Cardiac septum (tissue), 1 donor: ENCODE data around the gene HPCAL1. TPM values are rescaled to one million over a fixed set of nuclear protein-coding genes. Genes with fewer than 3 reads are reported as not detected.
"Not testable (repeated sequence)": the region's sequence is repeated elsewhere in the genome, so short reads cannot be mapped to it uniquely, and the experiment has no call there.

Experiments
- DNase-seq: peaks from one replicate; pipeline ENCODE4 v3.0.0-alpha.2; 2020; ENCODE audit warnings: low spot score
- intact Hi-C: fragments of 100-400 bp; cut with DNase I; formaldehyde crosslinking; loops from one replicate; pipeline ENCODE4 v1.14.0; 2022
- total RNA-seq: library from RNA; stranded (reverse); fragmentation: NEBNext Ultra II Directional; extraction: Animal tissue kit (Norgen Biotek cat#: 25700); gene quantifications from one replicate; pipeline ENCODE4 v1.2.1, GENCODE V29; 2021
- donor health status: DM: no; HTN: no; CAD: no.

The HPCAL1 gene
- total RNA-seq, 1 donor from 2014 or later: 21.6 TPM

DNA sequence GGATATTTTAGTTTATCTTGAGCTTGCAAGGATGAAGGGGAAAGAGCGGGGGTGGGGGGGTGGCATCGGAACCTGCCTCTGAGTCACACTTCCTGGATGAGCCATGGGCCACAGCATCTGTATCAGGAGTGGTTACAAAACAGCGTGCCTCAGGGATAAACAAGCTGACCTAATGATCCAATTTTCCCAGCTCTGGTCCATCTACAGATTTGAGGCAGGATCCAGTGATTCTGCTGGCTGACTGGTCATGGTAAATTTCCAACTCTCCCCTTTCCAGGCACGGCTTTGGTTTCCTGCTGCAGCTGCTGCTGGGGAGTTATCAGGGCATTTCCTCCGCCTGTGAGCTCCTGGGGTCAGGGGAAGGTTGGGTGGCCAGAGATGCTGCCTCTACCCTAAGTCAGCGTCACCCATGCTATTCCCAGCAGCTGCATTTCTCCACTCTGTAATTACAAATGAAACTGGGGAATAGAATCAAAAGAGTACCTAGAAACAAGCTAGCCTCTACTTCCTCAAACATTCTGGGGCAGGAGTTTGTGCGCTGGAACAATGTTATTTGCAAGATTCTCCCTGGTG is 4.7 kb upstream of the HPCAL1 start:
- intact Hi-C loops: no loop called here

DNA sequence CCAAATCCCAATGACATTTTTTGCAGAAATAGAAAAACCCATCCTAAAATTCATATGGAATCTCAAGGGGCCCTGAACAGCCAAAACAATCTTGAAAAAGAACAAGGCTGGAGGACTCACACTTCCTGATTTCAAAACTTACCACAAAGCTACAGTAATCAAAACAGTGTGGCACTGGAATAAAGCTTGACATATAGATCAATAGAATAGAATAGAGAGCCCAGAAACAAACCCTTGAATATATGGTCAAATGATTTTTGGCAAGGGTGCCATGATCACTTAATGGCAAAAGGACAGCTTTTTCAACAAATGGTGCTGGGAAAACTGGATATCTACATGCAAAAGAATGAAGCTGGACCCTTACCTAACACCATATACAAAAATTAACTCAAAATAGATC is 3.9 kb upstream of the HPCAL1 start:
- intact Hi-C loops: not testable (repeated sequence)

More for the DNA sequence above, 4.7 kb upstream of the HPCAL1 start:
- no peak for DNase-seq

DNA sequence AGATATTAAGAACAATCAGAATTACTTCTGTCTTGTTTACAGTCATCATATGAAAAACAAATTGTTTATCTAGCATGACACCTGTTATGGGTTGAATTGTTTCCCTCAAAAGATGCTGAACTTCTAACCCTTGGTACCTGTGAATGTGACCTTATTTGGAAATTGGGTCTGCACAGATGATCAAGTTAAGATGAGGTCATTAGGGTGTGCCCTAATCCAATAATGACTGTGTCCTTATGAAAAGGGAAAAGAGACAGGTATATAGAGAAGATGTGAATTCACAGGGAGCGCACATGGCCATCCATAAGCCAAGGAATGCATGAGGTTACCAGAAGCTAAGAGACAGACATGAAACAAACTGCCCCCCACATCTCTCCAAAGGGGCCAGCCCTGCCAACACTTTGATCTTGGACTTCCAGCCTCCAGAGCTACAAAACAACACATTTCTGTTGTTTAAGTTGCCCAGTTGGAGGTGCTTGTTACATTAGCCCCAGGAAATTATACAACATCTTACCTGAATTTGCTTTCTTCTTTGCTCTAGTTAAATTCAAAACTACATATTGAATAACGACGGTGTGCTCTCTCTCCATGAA is 2.3 kb upstream of the HPCAL1 start:
- intact Hi-C loops: no loop called here
- no peak for DNase-seq

More for the DNA sequence above, 3.9 kb upstream of the HPCAL1 start:
- DNase-seq: not testable (repeated sequence)

DNA sequence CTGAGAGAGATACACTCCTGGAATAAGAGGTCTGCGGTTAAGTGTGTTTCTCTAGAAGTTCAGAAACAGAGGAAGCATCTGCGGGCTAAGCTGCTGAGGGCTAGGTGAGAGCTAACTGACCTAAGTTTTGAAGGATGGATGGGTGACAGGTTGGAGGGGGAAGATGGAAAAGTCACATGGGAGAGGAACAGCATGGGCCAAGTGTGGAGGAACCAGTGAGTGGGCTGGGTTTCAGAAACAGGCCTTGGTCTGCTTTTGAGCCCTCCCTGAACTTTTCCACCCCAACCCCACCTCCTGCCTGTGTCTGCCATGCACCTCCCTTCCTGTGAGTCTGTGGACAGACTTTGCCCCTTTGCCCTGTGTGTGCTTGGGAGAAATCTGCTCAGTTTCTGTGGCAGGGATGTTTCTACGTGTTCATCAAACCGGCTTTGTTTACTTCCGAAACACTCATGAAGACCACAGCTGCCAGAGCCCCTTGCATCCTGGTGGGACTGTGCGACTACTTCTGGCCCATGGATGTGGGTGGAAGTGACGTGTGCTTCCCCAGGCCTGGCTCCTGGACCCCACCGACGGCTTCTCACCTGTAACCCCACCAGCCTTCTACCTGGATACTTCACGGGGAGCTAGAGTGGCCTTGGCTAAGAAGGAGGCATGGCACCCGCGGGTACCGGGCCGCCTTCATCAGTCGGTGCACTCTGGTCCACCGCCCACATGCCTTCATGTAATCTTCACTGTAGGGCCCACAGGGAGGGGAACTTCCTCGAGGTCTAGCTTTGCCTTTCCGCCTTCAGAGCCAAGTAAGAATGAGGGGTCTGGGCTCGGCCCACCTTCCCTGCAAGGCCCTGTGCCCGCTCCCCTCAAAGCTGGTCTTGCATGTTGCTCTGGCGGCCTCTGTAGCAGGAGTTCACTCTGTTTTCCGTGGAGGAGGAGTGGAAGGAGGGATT is 1.4 kb upstream of the HPCAL1 start:
- intact Hi-C loops: no loop called here
- no peak for DNase-seq

DNA sequence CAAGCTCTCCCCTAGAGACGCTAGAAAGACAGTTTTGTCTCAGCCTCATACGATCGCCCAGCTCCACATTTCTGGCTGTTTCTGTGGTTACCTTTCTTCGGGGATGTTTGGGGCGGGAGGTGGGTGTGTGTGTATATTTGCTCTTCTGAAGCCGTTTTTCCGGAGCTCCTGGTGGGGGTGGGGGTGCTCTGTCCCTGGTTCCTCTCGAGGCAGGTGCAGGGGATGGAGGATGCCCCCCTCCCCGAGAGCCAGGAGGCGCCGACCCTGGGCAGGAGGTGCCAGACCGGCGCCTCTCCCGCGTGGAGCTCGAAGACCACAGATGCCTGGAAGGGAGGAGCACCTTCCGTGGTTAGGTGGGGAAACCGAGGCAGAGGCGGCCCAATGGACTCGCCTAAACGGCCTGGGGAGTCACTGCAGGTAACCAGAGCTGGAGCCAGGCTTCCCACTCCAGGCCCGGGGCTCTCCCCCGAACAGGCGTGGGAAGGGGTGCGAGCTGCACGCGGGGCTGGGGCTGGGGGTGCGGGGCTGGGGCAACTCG is 694 bp upstream of the HPCAL1 start:
- DNase-seq: no peak
- intact Hi-C loops: loop anchor here (2.0 kb wide), 1 partner anchor 103 kb away; no protein-coding TSS in a partner anchor

DNA sequence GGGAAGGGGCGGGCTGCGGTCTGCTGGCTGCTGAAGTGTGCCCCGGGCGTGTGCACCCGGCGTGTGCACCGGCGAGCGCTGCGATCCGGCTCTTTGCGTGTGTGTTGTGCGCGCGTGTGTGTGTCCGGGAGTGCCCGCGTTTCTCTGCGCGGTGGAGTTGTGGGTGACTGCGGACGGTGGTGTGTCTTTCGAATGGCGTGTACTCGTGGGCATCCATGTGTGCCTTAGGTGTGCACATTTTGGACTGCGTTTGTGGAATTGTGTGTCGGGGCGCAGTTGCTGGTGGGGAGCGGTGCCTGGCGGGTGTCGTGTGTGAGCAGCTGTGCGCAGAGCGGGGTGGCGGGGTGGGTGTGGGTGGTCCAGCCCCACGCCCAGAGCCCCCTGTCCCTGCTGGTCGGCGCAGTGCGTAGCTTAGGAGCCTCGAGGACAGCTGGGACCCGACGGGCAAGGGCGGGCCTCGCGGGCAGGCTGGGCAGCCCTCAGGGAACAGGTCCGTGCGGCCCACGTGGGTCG is 533 bp downstream of the HPCAL1 start:
- intact Hi-C loops: loop anchor here (2.0 kb wide), 1 partner anchor 102 kb away; no protein-coding TSS in a partner anchor
- peak; percentile 74 for DNase-seq

DNA sequence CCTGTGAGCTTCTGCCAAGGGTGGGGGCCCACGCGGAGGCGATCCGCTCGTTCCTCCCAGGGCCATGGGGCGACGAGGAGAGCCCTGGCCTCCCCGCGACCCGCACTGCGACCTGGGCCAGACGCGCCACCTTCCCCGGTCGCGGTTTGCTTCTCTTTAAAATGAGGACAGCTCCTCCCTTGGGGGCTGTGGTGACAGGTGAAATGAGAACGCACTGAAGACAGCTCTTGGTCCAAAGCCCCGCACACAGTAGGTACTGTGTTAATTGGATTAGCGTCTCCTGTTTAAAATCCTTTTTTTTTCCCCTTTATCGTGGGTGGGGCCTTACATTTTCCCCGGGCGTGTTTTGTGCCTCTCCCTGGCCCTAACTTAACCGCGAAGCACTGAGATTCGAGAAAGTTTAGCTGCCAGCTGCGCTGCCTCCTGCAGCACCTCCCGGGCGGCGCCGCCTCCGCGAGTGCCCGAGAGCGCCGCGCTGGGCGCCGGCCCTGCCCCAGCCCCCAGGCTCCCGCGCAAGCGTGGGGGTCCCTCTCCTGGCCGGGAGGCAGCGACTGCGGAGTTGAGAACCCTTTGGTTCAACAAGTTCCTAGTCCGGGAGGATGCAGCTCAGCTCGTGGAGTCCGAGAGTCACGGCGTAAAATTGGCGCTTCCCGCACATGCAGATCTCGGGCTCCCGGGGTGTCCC is 1.1 kb downstream of the HPCAL1 start:
- intact Hi-C loops: loop anchor here (2.0 kb wide), 1 partner anchor 101 kb away; no protein-coding TSS in a partner anchor
- peak; percentile 75 for DNase-seq

DNA sequence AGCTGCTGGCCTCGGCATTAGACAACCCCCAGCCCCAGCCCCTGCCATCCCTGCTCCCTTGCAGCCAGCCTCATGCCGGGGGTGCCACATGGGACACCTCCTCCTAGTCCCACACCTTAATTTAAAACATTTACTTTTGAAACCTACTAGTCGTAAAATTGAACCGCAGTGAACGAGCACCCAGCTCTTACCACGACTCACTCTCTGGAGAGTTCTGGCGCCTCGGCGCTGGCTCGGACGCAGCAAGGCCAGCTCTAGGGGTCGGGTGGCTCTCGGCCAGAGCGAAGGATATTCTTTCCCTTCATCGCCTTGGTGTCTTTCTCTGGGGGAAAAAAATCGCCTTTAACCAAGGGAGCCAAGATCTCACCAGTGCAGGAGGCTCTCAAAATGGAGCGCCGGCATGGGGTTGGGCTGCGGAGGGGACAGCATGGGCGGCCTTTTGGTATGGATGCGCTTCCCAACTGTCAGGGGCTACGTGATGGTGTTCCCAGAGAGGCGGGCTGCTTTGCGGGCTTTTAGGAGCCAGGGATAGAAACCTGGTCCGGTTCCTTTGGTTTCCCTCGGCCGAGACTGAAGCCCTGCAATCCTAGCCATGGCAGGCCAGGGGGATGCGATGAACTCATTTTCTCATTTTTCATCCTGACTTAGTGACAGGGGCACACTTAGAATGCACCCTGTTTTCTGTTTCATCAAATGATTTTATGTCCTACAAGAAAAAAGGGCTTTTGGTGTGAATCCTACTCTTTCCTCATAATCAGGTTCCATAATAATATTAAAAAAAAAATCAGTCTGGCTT is 2.0 kb downstream of the HPCAL1 start:
- intact Hi-C loops: no loop called here
- DNase-seq: no peak

DNA sequence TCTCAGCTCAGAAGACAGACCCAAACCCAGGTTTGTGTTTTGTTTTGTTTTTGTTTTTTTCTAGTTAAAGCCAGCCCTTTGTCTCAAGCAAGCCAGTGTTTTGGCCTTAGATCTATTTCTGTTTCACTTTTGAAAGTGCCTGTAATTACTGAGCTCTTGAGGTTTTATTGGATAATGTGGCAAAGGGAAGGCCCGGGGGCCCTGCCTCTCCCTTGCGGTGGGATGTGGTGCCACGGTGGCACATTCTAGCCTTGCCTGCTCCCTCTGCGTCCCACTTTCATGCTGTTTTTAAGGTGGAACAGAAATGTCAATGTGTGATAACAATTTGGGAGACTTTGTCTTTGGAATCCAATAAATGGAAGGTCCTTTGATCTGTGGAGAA is 2.5 kb downstream of the HPCAL1 start:
- intact Hi-C loops: no loop called here
- DNase-seq: no peak

DNA sequence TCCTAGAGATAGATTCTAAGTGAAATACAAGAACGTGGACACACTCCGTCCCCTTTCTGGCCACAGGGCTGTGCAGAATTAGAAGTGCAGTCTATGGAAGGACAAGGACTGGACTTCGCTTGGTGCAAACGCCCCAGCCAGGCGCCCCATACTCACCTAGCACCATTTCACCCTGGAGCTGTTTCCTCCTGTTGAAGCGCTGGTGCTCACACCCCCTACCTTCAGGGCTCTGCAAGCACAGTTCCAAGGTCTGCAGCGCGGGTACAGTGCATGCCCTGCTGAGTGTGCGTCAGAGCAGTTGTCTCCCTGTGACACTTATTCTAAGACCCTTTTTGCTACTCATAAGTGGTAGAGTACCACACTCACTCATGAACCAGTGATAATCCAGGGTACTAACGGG is 3.0 kb downstream of the HPCAL1 start:
- DNase-seq: no peak
- intact Hi-C loops: no loop called here

DNA sequence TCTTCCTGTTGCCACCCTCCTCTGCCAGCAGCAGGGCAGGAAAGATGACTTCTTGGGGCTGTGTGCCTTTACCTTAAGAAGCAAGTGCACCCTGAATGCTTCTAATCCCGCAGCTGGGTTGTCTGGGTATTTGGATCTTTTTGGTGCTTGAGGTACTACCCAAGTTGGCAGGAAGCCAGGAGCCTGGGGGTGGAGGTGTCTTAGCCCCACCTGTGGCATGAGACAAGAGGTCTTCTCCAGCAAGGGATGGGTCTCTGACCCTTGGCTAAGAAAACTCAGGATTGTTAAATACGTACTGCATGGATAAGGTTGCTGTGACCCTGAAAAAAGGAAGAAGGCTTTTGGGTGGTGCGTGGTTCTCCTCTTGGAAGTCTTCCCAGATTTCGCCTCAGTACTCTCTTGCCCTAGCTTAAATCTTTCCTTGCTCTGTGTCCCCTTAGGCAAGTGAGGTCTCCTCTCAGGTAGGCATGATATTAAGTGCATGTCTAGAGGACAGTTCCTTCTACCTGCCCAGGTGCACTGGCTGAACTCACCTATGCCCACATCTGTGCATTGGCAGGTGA is 4.3 kb downstream of the HPCAL1 start:
- no peak for DNase-seq
- intact Hi-C loops: no loop called here

DNA sequence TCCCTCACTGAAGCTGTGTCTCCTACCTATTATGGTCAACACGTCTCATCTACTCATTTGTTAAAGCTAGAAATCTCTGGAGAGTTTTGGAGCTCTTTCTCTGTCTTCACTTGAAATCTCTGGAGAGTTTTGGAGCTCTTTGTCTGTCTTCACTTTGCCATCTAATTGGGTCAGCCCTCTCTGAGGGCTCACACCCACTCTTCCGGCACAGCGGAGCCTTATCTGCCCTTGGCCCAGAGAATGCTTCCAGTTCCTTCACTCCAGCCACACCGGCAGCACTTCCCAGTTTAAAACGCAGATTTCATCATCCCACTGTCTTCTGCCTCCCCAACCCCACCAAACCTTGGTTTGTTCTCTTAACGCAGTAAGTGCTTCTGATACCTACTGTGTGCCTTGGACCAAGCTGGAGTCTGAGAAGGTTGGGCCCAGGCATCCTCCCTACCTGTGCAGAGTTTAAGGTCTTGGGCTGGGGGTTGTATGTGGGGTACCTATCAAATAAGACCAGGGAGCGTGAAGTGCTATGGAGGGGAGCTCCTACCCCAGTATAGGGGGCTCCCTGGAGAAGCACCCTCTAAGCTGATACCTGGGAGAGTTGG is 5.0 kb downstream of the HPCAL1 start:
- intact Hi-C loops: no loop called here
- no peak for DNase-seq

DNA sequence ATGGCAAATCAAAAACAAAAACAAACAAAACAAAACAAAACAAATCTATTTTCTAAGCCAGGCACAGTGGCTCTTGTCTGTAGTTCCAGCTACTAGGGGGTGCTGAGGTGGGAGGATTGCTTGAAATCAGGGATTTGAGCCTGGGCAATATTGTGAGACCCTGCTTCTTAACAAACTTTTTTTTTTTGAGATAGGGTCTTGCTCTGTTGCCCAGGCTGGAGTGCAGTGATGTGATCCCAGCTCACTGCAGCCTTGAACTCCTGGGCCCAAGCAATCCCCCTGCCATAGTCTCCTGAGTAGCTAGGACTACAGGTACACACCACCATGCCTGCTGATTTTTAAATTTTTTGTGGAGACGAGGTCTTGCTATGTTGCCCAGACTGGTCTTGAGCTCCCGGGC is 6.2 kb downstream of the HPCAL1 start:
- intact Hi-C loops: no loop called here
- no peak for DNase-seq

DNA sequence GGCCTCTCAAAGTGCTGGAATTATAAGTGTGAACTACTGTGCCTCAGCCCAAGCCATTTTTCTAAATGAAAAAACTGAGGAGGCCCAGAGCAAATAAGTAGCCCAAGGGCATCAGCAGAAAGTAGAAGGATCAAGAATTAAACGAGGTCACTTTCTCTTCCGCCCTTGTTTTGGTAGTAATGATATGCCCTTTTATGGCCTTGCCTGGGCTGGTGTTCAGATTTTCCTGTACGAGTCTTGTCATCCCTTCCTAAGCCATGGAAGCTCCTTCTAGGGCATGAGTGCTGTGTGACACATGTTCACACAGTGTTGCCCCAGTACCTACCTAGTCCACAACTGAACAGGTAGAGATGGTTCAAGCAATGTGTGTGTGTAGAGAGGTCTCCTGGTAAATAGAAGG is 6.6 kb downstream of the HPCAL1 start:
- intact Hi-C loops: no loop called here
- DNase-seq: no peak

DNA sequence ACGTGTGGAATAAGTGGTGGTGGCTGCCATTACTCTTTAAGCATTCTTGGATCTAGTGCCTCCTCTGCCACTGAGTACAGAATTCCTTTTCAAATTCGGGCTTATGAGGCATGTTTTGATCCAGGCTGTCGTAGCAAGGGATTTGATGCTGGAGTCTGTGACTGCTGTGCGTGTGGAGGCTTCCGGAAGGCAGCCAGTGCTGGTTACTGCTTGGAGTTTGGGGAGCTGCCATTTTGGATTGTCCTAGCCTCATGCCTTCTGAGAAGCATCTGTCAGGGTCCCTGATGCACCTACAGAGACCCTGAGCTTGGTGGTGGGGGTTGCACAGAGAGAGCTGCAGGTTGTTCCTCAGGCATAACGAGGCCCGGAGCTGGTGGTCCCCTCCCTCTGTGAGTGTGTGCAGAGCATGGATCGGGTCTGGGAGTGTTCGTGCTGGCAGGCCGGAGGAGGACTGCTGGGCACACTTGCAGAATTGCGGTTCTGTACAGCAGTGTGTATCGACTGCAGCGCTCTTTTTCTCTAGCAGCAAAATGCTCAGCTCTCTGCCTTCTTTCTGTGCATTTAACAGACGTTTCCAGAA is 7.7 kb downstream of the HPCAL1 start:
- no peak for DNase-seq

DNA sequence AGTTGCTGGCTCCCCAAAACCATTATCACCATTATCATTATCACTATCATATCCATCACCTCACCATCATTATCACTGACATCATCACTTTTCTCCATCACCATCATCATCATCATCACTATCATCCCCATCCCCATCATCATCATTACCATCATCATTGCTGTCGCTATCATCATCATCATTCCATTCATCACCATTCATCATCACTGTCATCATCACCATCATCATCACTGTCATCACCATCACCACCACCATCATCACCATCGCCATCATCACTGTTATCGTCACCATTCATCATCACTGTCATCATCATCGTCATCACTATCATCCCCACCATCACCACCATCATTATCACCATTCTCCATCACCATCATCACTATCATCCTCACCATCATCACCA is 9.0 kb downstream of the HPCAL1 start:
- no peak for DNase-seq
- intact Hi-C loops: no loop called here

More for the DNA sequence above, 7.7 kb downstream of the HPCAL1 start:
- intact Hi-C loops: no loop called here

DNA sequence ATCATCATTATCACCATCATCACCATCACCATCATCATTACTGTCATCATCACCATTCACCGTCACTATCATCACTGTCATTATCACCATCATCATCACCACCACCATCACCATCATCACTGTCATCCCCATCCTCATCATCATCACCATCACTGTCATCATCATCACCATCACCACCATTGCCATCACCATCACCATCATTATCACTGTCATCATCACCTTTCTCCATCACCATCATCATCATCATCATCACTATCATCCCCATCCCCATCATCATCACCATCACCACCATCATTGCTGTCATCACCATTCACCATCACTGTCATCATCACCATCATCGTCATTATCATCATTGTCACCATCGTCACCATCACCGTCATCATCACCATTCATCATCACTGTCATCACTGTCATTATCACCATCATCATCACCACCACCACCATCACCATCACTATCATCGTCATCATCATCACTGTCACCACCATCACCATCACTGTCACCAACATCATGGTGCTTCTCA is 9.8 kb downstream of the HPCAL1 start:
- no peak for DNase-seq
- intact Hi-C loops: no loop called here
